ENCODE measurements around the gene CCDC117. TPM values are rescaled to one million over a fixed set of nuclear protein-coding genes. Genes with fewer than 3 reads are reported as not detected.

Gene CCDC117
- total RNA-seq, 1 experiment from 2014 or later = 40.0 TPM

DNA sequence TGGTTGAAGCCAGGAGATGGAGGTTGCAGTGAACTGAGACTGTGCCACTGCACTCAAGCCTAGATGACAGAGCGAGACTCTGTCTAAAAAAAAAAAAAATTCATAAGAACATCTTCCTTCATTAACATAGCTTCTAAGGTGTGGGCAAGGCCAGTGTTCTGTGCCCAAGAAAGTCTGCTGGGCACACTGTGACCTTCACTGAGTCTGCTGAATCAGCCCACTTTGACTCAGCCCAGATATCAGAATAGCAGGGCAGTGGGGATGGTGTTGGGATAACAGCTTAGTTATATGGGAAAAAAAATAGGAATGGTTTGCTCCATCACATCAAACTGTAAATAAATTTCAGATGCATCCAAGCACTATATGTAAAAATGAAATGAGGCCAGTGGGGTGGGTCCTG, 60.2 kb downstream of the CCDC117 start:
- peaks cover 0 to 3% (median 0%) of the 10 kb centered on the region in 3 experiments; a peak in 2 of 7 replicates for H3K36me3 Mint-ChIP-seq (ENCODE audit: insufficient read depth in 1 of 3, low read depth in 3 of 3)
- no peak overlapping the region for H4K5ac ChIP-seq (ENCODE audit: insufficient read length, low read depth, low read length)

More for the DNA sequence above, 60.2 kb downstream of the CCDC117 start:
- H2BK120ac ChIP-seq (ENCODE audit: low read depth, low read length, poor library complexity, severe bottlenecking) = no peak overlapping the region
- no peak overlapping the region for H4K91ac ChIP-seq (ENCODE audit: insufficient read length, low read depth, low read length)
- no peaks in the 10 kb centered on the region for H3K23me2 ChIP-seq (ENCODE audit: insufficient read length, low read depth, low read length, poor library complexity, severe bottlenecking)
- H2BK12ac ChIP-seq (ENCODE audit: insufficient read length, low read depth, low read length) = no peak overlapping the region
- H3T11ph ChIP-seq (ENCODE audit: low read length) = no peak overlapping the region
- H3K4me2 ChIP-seq (ENCODE audit: insufficient read depth, insufficient read length, low read length) = no peak overlapping the region
- H4K8ac ChIP-seq (replicated peaks; ENCODE audit: insufficient read length, low read depth, low read length) = no peak overlapping the region
- H4K20me1 ChIP-seq (ENCODE audit: control insufficient read depth, insufficient read depth, insufficient read length) = no peaks in the 10 kb centered on the region
- H2BK15ac ChIP-seq (ENCODE audit: low read depth, low read length) = no peak overlapping the region
- H2BK5ac ChIP-seq (ENCODE audit: insufficient read length, low read length) = no peak overlapping the region
- H3K9ac ChIP-seq (ENCODE audit: extremely low read depth, insufficient read length, low read length) = no peak overlapping the region
- H3K23ac ChIP-seq (ENCODE audit: insufficient read length, low read depth, low read length) = no peak overlapping the region
- H3K4ac ChIP-seq (ENCODE audit: low read depth, low read length) = no peak overlapping the region
- no peak overlapping the region for H2AK5ac ChIP-seq (ENCODE audit: insufficient read length, low read length)
- no peaks in the 10 kb centered on the region for H3K79me2 ChIP-seq (ENCODE audit: insufficient read depth, low read length)
- H3K27ac Mint-ChIP-seq = no peak overlapping the region
- H3K9me3 Mint-ChIP-seq = no peaks in the 10 kb centered on the region
- TF ChIP-seq, protein P1, sequence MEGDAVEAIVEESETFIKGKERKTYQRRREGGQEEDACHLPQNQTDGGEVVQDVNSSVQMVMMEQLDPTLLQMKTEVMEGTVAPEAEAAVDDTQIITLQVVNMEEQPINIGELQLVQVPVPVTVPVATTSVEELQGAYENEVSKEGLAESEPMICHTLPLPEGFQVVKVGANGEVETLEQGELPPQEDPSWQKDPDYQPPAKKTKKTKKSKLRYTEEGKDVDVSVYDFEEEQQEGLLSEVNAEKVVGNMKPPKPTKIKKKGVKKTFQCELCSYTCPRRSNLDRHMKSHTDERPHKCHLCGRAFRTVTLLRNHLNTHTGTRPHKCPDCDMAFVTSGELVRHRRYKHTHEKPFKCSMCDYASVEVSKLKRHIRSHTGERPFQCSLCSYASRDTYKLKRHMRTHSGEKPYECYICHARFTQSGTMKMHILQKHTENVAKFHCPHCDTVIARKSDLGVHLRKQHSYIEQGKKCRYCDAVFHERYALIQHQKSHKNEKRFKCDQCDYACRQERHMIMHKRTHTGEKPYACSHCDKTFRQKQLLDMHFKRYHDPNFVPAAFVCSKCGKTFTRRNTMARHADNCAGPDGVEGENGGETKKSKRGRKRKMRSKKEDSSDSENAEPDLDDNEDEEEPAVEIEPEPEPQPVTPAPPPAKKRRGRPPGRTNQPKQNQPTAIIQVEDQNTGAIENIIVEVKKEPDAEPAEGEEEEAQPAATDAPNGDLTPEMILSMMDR (conservative IDR thresholded peaks at IDR 0.05) = no peak
- H2BK20ac ChIP-seq (ENCODE audit: low read depth, low read length, poor library complexity, severe bottlenecking) = no peak overlapping the region
- no peak overlapping the region for H3K56ac ChIP-seq (ENCODE audit: insufficient read length, low read depth, low read length)
- H3K27ac ChIP-seq (ENCODE audit: insufficient read length, low read depth, low read length) = no peak overlapping the region
- peaks cover 4 to 8% of the 10 kb centered on the region in 2 experiments; a peak in 3 of 4 replicates for H3K4me1 Mint-ChIP-seq
- no peak overlapping the region for H3K18ac ChIP-seq (ENCODE audit: insufficient read length, low read depth, low read length)
- no CpG with 5 or more reads among the region's 1 CpG for WGBS (ENCODE audit: extremely low coverage, insufficient read length, low lambda C conversion rate)
- H3K9me3 ChIP-seq (ENCODE audit: control insufficient read depth, low read depth, low read length) = no peaks in the 10 kb centered on the region
- no peak overlapping the region for H3K4me3 Mint-ChIP-seq
- no peaks in the 10 kb centered on the region for H3K27me3 Mint-ChIP-seq (ENCODE audit: low read depth)
- H3K79me1 ChIP-seq (ENCODE audit: insufficient read depth, low read depth, low read length, poor library complexity, severe bottlenecking) = no peaks in the 10 kb centered on the region
- no peak overlapping the region for H3K14ac ChIP-seq (ENCODE audit: insufficient read depth, low read length)
- H2AFZ ChIP-seq (ENCODE audit: low read length) = no peak overlapping the region
- DNase-seq = no peak
- no peaks in the 10 kb centered on the region for H3K4me1 ChIP-seq (ENCODE audit: insufficient read depth, low read length)
- no peaks in the 10 kb centered on the region for H3K27me3 ChIP-seq (ENCODE audit: insufficient read depth, low read length)

Data from H9 (cell line).